GM19025 (cell line): ENCODE measurements around the gene FOXP1.
"Not testable (repeated sequence)": the region's sequence is repeated elsewhere in the genome, so short reads cannot be mapped to it uniquely, and the experiment has no call there.

Source experiments
- ATAC-seq: cut with Tn5 transposase; IDR thresholded peaks from one replicate; pipeline ENCODE4 v1.9.1; 2021; ENCODE audit warnings: mild to moderate bottlenecking, low read depth, moderate library complexity; ENCODE audit not compliant: unreplicated experiment

The FOXP1 gene

DNA sequence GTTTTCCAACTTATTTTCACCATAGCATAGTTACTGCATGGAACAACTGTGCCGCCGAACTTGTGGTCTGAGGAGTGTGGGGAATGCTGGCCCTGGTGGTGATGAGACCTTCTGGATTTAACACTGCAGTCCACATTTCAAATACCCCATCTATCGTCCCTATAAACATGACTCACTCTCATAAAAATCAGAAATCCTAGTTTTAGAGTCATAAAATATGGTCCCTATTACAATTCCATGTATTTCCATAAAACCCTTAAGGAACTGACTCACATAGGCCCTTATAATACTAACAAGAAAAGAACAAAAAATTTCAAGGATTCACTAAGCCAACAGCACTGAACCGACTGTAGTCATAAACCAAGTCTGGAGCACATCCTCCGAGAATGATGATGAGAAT is 147.2 kb downstream of the FOXP1 start:
- ATAC-seq: no peak

DNA sequence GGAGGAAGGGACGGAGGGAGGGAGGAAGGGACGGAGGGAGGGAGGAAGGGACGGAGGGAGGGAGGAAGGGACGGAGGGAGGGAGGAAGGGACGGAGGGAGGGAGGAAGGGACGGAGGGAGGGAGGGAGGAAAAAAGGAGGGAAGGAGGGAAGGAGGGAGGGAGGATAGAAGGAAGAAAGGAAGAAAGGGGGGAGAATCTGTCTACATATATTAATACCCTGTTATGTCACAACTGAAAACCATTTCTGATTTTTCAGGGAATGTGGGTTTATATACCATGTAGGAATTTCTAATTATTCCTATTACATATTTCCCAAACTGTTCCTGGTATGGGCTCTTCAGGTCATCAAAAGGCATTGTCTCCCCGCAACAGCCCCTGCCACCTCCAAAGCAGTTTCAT is 147.7 kb downstream of the FOXP1 start:
- ATAC-seq: not testable (repeated sequence)

DNA sequence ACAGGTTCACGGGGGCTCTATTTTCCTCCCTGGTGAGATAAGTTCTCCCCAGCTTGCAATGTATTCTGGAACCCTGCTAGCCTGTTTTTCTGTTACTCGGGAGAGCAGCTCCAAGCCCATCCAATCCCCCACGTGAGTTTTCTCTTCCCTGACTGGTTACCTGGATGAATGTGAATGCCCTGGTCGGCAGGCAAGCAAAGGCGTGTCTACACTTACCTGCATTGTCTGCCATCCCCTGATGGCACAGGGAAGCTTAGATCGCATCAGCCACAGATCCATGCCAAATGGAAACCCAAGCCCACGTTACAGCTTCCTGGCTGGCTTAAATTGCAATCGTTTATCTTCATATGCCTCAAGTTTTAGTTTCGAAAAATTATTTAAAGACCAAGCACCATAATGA is 149.9 kb downstream of the FOXP1 start:
- ATAC-seq: no peak

DNA sequence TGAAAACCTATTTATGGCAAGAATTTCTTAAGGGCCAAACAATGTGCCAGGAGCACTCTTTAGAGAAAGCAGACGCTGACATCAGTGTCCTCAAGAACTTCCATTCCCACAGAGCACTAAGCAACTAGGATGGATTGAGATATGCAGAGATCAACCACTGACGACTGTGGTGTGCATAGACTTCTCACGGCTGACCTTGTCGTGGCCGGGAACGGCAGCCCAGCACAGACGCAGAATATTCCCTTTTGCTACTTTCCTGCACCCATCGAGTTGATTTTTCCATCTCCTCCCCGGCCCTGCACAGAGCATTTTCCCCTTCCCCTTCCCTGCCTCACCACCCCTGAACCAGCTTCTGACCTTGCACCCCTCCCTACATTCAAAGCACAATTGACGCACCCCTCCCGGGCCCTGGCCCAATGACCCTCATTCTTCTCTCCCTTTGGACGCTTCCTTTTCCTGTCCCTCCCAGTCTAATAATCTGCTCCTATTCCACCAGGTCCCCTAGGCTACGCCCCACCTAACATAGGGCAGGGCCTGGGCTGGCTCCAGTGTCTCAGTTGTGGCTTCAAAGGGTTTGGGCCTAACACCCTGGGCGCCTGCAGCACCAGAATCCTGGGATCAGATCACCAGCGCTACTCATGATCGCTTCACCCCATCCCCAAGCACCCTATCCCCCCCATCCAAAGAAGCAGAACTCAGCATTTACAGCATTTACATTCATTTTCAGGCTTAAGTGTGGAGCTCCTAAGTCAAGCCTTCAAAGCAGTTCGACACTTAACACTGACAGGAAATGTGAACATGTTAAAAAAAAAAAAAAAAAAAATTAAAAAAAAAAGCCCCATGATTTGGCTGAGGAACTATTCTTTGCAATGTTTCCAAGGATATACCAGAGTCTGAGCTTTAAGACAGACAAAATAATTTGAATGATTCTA is 151.2 kb downstream of the FOXP1 start:
- no peak for ATAC-seq

DNA sequence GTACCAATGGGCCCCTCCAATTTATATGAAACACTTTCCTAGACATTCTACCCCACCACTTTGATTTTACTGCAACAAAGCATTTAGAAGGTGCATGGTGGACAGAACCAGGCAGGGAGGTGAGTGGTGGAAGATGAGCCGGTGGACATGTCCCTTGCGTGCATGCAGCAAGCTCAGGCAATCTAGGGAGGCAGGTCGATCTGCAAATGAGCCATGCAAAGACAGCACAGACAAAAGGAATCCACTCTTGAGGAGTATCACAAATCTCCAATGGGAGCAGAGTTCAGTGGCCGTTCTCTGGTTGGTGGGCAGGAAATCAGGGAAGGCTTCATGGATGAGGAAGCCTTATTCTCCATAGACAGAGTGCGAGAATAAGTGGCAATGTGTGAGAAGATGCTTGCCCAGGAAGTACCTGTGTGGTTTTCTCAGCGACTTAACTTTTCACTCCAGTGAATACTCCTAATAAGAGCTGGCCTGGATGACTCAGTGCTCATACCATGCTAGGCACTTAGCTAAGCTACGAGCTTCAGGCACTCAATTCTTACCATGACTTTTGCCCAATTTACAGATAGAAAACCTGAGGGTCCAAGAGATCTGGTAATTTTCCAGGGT is 152.5 kb downstream of the FOXP1 start:
- no peak for ATAC-seq

DNA sequence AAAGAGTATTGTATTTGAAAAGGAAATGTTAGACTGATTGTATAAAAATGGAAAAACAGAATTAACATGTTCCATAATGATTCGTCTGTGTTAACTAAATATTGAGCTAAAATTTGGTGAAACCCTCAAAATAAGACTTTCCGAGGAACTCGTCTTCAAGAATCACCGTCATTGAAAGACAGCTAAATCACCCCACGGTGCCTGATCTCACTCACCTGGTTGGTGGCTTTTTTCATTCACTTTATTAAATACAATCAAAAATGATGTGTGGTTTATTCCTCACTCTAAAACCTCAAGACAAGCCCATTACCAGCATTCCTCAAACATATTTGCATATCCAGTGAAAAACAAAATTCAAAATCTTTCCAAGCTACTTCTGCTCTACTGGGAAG is 153.9 kb downstream of the FOXP1 start:
- no peak for ATAC-seq

DNA sequence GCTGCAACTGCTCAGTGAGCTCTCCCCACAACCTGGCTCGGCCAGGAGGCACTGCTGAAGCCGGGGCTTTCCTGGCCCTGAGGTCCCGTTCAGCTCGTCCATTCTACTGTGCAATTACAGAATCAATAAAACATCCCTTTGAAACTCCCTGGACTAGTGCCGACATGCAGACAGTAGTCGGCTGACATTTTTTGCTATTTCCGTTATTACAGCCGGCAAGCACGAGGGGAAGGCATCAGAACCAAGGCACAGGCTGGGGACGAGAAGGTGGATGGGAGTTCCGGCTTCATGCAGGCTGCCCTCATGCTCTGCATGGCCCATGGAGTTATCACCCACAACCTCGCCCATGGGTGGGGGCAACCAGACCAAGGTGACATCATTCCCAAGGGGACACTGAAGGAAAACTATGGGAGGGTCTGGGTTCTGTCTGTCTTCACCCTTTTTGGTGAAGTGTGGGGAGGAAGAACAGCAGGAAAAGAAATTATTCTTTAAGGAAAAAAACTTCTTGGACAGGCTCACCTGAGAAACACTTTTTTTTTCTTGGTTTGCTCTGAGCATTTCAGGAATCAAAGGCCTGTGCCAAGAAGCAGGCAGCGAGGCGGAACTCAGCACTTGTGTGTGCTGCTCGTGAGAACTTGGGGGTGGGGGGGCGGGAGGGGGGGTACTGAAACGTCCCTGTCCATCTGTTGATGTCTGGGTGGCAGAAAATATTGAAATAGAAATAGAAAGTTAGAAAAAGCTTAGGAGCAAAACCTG is 154.5 kb downstream of the FOXP1 start:
- no peak for ATAC-seq

DNA sequence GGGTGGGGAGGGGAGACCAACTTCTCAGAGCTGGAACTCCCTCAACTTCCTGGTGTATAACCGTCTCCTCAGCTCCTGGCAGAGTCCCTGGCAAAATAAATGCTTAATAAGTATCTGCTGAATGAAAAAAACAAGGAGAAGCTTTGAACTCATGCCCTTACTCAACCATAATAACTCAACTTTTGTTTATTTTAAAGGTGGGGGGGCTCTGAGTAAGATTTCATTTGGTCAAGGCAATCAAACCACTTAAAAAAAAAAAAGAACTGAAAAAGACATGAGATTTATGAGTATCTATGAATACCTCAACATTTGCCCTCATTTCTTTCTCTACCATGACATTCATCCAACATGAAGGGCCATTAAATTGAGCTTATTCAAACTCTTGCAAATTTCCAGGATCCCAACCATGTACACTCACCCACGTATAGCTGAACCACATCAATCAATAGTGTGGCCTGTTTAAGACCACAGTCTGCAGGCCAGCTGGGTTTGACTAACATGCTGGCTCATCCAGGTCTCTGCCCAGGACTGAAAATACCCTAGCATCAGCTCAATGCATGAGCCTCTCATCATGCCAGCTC is 157.9 kb downstream of the FOXP1 start:
- no peak for ATAC-seq

DNA sequence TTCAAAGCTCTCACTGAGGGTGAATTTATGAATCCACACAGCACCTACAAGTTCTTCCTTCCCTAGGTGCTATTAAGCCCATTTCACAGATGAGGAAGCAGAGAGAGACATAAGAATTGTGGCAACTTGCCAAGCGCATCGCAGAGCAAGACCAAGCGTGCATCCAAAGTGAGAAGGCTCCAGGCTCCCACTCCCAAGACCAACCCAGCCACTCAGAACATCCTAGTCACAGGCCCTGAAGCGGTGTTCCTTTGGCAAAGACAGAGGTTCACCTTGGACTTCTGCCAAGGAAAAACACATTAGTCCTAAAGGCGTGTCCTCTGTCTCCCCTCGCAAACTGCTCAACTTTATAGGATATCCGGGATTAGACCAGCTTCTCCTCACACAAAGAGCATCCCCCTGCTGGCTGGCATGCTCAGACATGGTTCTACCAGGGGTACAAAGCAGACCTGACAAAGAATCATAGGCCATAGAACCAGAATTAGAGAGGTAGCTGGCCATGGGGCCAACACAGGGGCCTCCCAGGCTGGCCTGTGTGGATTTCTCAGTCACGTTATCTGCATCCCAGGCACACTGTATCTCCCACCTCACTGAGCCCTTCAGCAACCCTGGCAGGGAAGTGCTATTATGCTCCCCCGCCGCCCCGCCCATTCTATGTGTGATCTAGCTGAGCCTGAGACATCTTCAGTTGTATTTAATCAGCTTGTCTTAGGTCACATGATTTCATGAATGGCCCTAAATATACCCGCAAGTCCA is 160.2 kb downstream of the FOXP1 start:
- no peak for ATAC-seq

DNA sequence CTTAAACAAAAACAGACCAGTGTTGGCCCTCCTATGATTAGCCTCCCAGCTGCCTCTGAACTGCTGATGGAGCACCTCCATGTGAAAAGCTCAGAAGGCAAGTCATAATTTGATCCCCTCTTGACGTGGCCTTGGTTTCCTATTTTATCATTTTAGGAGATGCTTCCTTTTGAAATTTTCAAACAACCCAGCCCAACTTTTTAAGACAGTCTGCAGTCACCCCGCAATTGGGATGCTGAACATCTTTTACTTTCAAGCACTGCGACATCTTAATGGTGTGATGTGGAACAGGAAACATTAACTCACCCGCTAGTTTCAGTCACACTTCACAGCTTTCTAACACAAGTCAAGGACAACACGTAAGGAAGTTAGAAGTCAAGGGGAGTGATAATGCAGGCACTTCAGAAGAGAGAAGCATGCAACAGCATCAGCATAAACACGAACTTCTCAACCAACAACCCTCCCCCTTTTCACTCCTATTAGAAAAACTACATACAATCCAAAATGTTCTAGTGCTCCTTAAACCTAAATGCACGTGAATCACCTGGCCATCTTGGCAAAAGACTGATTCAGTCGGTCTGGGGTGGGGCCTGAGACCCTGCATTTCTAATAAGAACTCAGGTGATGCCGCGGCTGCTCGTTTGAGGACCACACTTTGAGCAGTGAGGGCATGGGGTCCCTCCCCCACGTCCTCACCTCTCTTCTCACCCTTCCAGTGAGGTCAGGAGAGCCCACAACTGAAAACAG is 161.5 kb downstream of the FOXP1 start:
- ATAC-seq: peak; percentile 81

DNA sequence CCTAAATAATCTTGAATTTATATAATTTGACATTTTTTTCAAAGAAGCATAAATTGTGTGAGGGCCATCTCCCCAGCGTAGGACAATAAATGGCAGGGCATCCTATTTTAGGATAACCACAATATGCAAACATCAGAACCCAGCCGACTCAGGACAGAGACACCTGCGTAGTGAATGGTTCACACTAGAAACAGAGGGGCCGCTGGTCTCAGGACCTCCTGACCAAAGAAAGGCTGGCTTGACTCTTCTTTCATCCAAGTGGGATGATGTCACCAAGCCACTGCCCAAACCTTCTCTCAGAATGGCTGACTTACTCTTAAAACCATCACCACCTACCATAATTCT is 162.1 kb downstream of the FOXP1 start:
- peak; percentile 41 for ATAC-seq

DNA sequence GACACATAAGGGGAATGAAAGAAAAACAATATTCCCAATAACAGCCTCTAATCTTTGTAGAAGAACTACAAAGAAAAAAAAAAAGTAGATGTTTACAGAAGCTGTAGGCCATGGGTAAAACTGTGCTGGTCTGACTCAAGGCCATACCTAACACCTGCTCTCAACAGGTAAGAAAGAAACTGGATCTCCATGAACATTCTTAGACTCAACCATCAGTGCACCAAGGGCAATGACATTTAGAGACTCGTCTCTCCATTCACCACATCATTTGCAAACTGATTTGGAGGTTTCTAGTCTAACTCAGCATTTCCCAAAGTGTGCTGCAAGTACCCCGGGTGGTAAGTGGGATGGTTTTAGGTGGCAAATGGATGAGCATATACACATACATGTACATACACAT is 164.2 kb downstream of the FOXP1 start:
- no peak for ATAC-seq

DNA sequence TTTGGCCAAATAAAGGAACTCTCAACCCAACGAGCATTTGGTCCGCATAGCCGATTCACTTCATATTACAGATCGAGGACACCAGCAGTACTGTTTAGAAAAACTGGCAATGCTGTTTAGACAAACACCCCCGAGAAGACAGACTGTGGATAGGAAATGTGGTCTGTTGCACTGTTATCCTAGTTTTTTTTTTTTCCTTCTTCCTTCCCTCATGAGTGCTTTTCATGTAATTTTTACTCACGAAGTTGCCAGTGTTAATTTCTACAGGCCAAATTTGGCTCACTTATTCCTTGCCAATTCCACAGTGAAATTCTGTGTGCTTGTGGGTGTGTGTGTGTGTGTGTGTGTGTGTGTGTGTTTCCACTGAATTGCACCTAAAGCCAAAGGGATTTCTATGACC is 165.7 kb downstream of the FOXP1 start:
- no peak for ATAC-seq

DNA sequence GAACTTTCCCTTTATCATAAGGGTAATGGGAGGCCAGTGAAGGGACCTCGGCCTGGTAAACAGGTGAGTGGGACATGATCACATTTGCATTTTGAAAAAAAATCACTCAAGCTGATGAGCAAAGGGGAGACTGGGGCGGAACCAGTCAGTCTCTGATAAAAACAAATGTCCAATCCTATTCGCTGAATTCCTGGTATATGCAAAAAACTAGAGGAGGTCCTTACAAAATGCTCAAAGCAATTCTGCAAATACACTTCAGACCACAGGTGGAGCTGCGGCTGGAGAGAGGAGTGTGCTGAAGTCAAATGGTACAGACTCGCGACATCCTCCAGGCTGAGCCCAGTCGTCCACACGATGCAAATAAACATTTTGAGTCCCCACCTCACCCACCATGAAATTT is 166.7 kb downstream of the FOXP1 start:
- no peak for ATAC-seq

DNA sequence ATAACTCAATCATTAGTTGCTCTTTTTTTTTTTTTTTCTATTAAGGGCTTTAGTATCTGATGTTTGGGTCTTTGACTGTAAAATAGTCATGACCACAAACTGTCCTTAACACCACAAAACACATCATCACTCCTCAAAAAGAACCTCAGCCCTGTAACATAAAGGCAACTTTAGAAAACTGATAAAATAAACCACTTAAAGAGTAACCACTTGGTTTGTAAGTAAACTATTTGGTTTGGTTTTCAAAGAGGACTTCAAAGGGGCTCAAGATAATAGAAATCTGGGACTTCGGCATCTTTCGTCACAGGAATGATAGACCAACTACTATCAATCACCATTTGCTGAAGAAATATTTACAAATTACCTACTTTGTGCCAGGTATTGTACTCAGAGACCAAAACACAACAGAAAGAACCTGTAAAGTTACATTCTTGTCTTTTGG is 167.8 kb downstream of the FOXP1 start:
- no peak for ATAC-seq

DNA sequence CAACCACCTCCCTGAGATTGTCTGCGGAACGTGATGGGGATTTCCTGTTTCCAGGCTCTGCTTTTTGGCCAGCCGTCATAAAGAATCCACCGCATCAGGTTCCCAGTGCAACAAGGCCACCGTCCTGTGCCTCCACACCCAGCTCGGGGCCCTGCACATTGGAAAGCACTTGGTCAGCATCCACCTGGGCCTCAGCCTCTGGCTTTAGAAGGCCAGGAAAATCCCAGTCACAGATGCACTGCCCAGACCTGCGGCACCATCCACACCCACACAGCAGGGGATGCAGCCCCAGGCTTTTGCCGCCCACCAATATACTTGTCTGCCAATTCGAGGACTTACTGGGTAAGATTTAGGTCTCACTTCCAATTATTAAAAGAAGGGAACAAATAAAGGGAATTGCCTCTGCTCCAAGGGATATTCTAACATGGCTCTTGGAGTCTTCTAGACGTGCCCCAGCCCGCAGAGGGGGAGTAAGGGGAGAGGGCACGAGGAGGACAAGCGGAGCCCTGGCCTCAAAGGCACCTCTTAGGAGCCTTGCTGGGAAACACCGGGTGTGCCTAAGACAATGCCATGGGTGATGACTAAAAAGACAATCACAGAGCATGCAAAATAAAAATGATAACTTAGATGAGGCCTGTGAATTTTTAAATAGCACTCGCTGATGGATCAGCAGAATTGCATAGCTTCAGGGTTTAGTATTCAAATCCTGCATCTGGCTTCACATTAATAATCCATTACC is 169.2 kb downstream of the FOXP1 start:
- no peak for ATAC-seq

DNA sequence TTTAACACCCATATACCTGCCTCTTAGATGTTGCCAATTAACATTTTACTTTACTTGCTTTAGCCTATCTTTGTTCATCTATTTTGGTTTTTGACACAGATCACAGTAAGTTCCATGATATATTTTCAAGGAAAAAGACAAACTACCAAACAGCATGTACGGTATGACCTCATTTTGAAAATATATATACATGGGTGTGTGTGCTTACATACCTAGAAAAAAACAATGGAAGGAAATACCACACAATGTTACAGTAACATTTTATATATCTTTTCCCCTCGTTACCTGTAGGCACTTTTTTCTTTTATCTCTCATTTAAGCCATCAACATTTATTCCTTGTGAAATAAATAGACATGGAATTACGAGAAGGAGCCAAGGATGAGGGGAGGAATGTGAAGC is 170.0 kb downstream of the FOXP1 start:
- no peak for ATAC-seq

DNA sequence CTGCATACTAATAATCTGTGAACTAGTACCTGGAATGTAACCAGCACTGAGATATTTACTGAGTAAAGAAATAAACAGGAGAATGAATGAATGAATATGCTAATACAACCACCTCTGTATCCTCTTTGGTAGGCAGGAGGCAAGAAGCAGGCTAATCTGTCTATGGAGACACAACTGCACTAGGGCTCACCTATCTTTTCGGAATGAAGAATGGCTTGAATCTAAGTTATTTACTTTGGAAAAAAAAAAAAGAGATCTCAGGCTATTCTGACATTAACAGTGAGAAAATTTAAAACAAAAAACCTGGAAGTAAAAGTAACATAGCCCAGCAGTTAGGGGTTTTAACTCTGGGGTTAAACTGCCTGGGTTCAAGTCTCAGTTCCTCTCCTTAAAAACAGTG is 174.2 kb downstream of the FOXP1 start:
- no peak for ATAC-seq

DNA sequence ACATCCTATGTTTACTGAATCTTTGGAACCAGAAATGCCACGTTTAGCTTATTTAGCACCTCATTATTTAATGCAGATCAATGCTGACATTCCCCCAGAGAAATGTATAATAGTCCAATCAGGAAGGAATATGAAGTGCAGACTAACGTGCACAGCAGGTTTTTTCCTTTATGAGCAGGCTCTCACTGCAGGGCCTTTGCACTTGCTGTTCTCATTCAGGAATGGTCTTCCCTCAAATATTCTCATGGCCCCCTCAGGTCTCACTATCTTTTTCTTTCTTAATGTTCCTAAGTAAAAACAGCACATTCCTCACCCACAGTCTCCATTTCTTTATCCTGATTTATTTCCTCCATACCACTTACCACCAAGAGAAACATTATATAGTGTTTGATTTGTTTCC is 174.6 kb downstream of the FOXP1 start:
- no peak for ATAC-seq
